ENCODE results near the gene RBM24.

The RBM24 gene

GRCh38 chr6:17283074-17283473 lies 1.9 kb downstream of the RBM24 start:
- H3K4me3 ChIP-seq (ENCODE audit: low read length): no peak overlapping the region
- H4K20me1 ChIP-seq (ENCODE audit: insufficient read depth, low read length): no peaks in the 10 kb centered on the region
- H3K36me3 ChIP-seq (replicated peaks; ENCODE audit: low read depth, low read length): no peaks in the 10 kb centered on the region
- H3K79me2 ChIP-seq (ENCODE audit: low read length): no peaks in the 10 kb centered on the region
- H3K4me1 ChIP-seq (ENCODE audit: low read length): no peaks in the 10 kb centered on the region
- TF ChIP-seq EZH2phosphoT487 (IDR thresholded peaks at IDR 0.05; ENCODE audit: low read depth) (no peak), CTCF (IDR thresholded peaks at IDR 0.05; ENCODE audit: low read depth, low read length) (no peak)
- H3K9ac ChIP-seq (ENCODE audit: low read length): no peak overlapping the region
- H3K27me3 ChIP-seq (ENCODE audit: low read depth, low read length): no peaks in the 10 kb centered on the region
- no peak overlapping the region for H3K4me2 ChIP-seq (ENCODE audit: low read length)
- H2AFZ ChIP-seq (ENCODE audit: low read depth, low read length): no peak overlapping the region
- H3K9me3 ChIP-seq (ENCODE audit: insufficient read depth, low read length): no peaks in the 10 kb centered on the region
- no peak overlapping the region for H3K27ac ChIP-seq (ENCODE audit: low read length)

GRCh38 chr6:17289630-17290061 lies 8.5 kb downstream of the RBM24 start:
- Histone ChIP-seq H3K79me2 (ENCODE audit: low read length) (no peaks in the 10 kb centered on the region), H4K20me1 (ENCODE audit: insufficient read depth, low read length) (no peaks in the 10 kb centered on the region), H2AFZ (ENCODE audit: low read depth, low read length) (no peak overlapping the region), H3K4me1 (ENCODE audit: low read length) (no peaks in the 10 kb centered on the region), H3K4me2 (ENCODE audit: low read length) (no peak overlapping the region), H3K9me3 (ENCODE audit: insufficient read depth, low read length) (no peaks in the 10 kb centered on the region), H3K27me3 (ENCODE audit: low read depth, low read length) (no peaks in the 10 kb centered on the region), H3K9ac (ENCODE audit: low read length) (no peak overlapping the region), H3K4me3 (ENCODE audit: low read length) (no peak overlapping the region), H3K36me3 (replicated peaks; ENCODE audit: low read depth, low read length) (no peaks in the 10 kb centered on the region), H3K27ac (ENCODE audit: low read length) (no peak overlapping the region)
- TF ChIP-seq EZH2phosphoT487 (IDR thresholded peaks at IDR 0.05; ENCODE audit: low read depth) (no peak), CTCF (IDR thresholded peaks at IDR 0.05; ENCODE audit: low read depth, low read length) (no peak)

GRCh38 chr6:17291778-17292177 lies 10.6 kb downstream of the RBM24 start:
- no peaks in the 10 kb centered on the region for H3K9me3 ChIP-seq (ENCODE audit: insufficient read depth, low read length)
- H4K20me1 ChIP-seq (ENCODE audit: insufficient read depth, low read length): no peaks in the 10 kb centered on the region
- H3K4me2 ChIP-seq (ENCODE audit: low read length): no peak overlapping the region
- H3K79me2 ChIP-seq (ENCODE audit: low read length): no peaks in the 10 kb centered on the region
- no peaks in the 10 kb centered on the region for H3K36me3 ChIP-seq (replicated peaks; ENCODE audit: low read depth, low read length)
- H3K4me3 ChIP-seq (ENCODE audit: low read length): no peak overlapping the region
- H3K9ac ChIP-seq (ENCODE audit: low read length): no peak overlapping the region
- no peak overlapping the region for H3K27ac ChIP-seq (ENCODE audit: low read length)
- TF ChIP-seq EZH2phosphoT487 (IDR thresholded peaks at IDR 0.05; ENCODE audit: low read depth) (no peak), CTCF (IDR thresholded peaks at IDR 0.05; ENCODE audit: low read depth, low read length) (no peak)
- H3K27me3 ChIP-seq (ENCODE audit: low read depth, low read length): no peaks in the 10 kb centered on the region
- H2AFZ ChIP-seq (ENCODE audit: low read depth, low read length): no peak overlapping the region
- no peaks in the 10 kb centered on the region for H3K4me1 ChIP-seq (ENCODE audit: low read length)

GRCh38 chr6:17292600-17293133 lies 11.5 kb downstream of the RBM24 start:
- no peak overlapping the region for H3K9ac ChIP-seq (ENCODE audit: low read length)
- H3K4me2 ChIP-seq (ENCODE audit: low read length): no peak overlapping the region
- H3K27ac ChIP-seq (ENCODE audit: low read length): no peak overlapping the region
- no peaks in the 10 kb centered on the region for H3K9me3 ChIP-seq (ENCODE audit: insufficient read depth, low read length)
- H3K36me3 ChIP-seq (replicated peaks; ENCODE audit: low read depth, low read length): no peaks in the 10 kb centered on the region
- H3K4me3 ChIP-seq (ENCODE audit: low read length): no peak overlapping the region
- H2AFZ ChIP-seq (ENCODE audit: low read depth, low read length): no peak overlapping the region
- H3K79me2 ChIP-seq (ENCODE audit: low read length): no peaks in the 10 kb centered on the region
- no peaks in the 10 kb centered on the region for H4K20me1 ChIP-seq (ENCODE audit: insufficient read depth, low read length)
- TF ChIP-seq EZH2phosphoT487 (IDR thresholded peaks at IDR 0.05; ENCODE audit: low read depth): no peak
- TF ChIP-seq CTCF (IDR thresholded peaks at IDR 0.05; ENCODE audit: low read depth, low read length): no peak
- H3K27me3 ChIP-seq (ENCODE audit: low read depth, low read length): no peaks in the 10 kb centered on the region
- H3K4me1 ChIP-seq (ENCODE audit: low read length): no peaks in the 10 kb centered on the region
